Fibroblast of pulmonary artery (primary cell): ENCODE data around the gene TCF7L2.

Experiments used
- DNase-seq: peaks from one replicate; pipeline ENCODE4 v3.0.0-alpha.2; 2010; ENCODE audit warnings: low read depth
- H3K4me3 ChIP-seq: replicated peaks from 2 replicates; pipeline ENCODE4 v1.5.1; 2011; ENCODE audit warnings: low read depth, mild to moderate bottlenecking, control low read depth, low read length, moderate library complexity
- CTCF ChIP-seq: IDR thresholded peaks from 2 replicates; pipeline ENCODE4 v1.5.1; 2011; ENCODE audit warnings: mild to moderate bottlenecking, control low read depth, low read length, inconsistent platforms; ENCODE audit errors: missing control alignments

The TCF7L2 gene

GRCh38 chr10:112990271-112990670 lies 40.2 kb downstream of the TCF7L2 start:
- no peak for TF ChIP-seq CTCF
- no peak for DNase-seq
- no peak overlapping the region for H3K4me3 ChIP-seq

- H3K4me3 ChIP-seq: no peak overlapping the region
- no peak for DNase-seq
- no peak for TF ChIP-seq CTCF
Measured at GRCh38 chr10:112991888-112992491, 41.9 kb downstream of the TCF7L2 start.

GRCh38 chr10:112996462-112996861 lies 46.4 kb downstream of the TCF7L2 start:
- no peak for DNase-seq
- TF ChIP-seq CTCF: no peak
- H3K4me3 ChIP-seq: no peak overlapping the region

DNA sequence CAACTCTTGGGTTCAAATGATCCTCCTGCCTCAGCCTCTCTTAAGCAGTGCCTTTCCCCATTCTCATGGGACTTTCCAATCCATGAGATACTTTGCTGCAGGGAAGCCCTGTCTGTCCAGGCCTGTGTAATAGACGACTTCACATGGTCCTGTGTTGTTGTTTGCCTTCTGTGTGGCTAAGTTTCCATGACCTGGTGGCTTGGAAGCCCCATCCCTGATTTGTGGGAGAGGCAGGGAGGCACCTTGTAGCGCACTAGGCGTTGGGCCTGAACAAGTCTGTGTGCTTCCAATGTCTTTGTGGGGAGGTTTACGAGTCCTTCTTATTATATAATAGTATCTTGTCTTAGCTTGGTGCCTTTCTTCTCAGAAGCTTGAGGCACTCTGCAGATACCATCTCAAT lies 49.1 kb downstream of the TCF7L2 start:
- TF ChIP-seq CTCF: no peak
- no peak for DNase-seq
- no peak overlapping the region for H3K4me3 ChIP-seq

DNA sequence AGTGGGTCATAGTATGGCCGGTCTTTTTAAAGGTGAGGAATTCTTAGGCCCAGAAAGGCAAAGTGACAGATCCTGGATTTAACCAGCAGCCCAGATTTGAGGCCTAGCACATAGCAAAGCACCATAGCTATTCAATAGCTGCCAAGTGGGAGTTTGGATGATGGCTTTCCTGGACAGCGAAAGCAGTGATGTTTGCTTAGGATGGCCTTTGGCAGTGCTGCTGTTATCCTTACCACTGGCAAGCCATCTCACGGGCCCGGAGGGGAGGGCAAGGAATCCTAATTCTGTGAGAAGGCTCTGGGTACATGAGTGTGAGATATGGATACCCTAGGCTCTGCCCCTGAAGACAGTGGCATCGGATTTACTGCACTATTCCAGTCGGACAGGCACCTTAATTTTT lies 50.4 kb downstream of the TCF7L2 start:
- no peak for TF ChIP-seq CTCF
- H3K4me3 ChIP-seq: no peak overlapping the region
- no peak for DNase-seq

GRCh38 chr10:113000876-113001598 lies 51.0 kb downstream of the TCF7L2 start:
- no peak overlapping the region for H3K4me3 ChIP-seq
- DNase-seq: no peak
- TF ChIP-seq CTCF: no peak
